GM12874 (cell line): Measurements from ENCODE around the gene ZNF514.

ENCODE experiments used
- TF ChIP-seq, protein P1 (sequence below): IDR thresholded peaks from 2 replicates; pipeline ENCODE4 v1.5.1; 2011; ENCODE audit warnings: low read depth, mild to moderate bottlenecking, control low read depth, low read length, moderate library complexity; ENCODE audit not compliant: insufficient read depth

ZNF514 gene

DNA sequence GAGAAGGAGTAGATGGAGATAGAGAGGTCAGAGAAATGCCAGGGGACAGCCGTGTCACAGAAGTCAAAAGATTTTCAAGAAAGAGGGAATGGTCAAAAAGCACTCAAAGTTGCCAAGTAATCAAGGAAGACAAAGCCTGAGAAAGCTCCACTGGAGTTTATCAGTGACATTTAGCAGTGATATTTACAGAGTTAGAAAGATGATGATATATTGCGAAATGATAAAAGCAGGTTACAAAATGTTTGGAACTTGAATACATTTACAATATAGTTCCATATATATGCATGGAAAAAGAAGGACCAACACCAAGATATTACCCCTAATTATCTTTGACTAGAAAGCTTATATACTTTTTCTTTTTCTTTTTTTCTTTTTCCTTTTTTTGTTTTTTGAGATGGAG lies 26.3 kb upstream of the ZNF514 start:
- TF ChIP-seq, protein P1, sequence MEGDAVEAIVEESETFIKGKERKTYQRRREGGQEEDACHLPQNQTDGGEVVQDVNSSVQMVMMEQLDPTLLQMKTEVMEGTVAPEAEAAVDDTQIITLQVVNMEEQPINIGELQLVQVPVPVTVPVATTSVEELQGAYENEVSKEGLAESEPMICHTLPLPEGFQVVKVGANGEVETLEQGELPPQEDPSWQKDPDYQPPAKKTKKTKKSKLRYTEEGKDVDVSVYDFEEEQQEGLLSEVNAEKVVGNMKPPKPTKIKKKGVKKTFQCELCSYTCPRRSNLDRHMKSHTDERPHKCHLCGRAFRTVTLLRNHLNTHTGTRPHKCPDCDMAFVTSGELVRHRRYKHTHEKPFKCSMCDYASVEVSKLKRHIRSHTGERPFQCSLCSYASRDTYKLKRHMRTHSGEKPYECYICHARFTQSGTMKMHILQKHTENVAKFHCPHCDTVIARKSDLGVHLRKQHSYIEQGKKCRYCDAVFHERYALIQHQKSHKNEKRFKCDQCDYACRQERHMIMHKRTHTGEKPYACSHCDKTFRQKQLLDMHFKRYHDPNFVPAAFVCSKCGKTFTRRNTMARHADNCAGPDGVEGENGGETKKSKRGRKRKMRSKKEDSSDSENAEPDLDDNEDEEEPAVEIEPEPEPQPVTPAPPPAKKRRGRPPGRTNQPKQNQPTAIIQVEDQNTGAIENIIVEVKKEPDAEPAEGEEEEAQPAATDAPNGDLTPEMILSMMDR, result no peak

DNA sequence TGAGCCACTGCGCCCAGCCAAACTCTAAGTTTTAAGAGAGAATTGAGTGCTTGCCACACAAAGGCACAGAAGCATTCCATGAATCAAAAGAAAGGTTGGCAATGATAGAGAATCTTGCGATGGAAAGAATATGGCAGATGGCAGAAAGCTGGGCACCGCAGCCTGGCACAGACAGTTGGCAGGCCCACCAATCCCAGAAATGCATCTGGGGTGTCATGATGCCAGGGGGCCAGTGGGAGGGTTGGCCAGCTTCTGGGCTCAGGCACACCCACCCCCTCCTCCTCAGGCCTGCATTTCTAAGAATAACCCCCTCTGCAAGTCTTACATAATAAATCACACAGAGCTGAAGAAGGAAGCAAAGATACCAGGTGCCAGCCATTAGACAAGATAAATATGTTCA lies 25.5 kb upstream of the ZNF514 start:
- TF ChIP-seq, protein P1, result no peak

DNA sequence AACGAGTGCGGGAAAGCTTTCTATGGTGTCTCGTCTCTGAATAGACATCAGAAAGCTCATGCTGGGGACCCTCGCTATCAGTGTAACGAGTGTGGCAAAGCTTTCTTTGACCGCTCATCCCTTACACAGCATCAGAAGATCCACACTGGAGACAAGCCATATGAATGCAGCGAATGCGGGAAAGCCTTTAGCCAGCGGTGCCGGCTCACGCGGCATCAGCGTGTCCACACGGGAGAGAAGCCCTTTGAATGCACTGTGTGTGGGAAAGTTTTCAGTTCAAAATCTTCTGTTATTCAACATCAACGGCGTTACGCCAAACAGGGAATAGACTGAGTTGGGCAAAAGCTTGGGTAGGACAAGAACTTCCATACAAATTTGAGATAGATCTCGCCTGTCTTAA lies 22.1 kb upstream of the ZNF514 start:
- TF ChIP-seq, protein P1, result no peak

DNA sequence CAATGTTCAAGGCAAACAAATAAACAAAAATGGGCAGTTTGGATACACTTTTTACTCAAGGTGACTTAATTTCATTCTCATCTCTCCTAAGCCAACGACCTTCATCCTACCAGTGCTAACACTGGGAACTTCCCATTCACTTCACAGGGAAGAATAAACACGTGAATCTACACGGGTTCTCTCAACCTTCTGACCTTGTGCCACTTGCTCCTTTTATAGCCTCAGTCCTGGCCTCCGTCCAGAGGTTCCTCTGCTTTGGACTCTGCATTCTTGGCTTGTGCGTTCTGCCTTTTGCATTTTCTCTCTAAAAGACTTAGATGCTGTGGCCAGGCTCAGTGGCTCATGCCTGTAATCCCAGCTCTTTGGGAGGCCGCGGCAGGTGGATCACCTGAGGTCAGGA lies 19.8 kb upstream of the ZNF514 start:
- TF ChIP-seq, protein P1, result no peak

DNA sequence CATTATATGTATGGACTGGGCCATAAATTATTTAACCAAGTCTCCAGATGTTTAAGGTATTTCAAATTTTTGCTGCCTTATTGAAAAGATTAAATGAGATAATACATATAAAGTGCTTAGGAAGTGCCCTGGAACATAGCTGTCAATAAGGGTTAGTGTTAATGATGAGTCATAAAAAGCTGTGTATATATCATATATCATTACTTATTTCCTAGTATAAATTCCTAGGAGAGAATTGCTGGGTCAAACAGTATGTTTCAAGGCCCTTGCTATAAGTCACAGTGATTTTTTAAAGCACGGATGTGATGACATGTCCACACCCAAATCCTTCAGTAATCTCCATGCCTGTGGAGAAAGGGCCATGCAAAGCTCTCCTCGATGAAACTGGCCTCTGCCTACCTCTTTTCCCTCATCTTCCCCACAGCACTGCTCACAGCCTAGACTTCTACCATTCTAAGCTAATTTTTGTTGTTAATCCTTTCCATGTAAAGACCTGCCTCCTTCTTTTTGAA lies 14.4 kb upstream of the ZNF514 start:
- TF ChIP-seq, protein P1, result no peak

DNA sequence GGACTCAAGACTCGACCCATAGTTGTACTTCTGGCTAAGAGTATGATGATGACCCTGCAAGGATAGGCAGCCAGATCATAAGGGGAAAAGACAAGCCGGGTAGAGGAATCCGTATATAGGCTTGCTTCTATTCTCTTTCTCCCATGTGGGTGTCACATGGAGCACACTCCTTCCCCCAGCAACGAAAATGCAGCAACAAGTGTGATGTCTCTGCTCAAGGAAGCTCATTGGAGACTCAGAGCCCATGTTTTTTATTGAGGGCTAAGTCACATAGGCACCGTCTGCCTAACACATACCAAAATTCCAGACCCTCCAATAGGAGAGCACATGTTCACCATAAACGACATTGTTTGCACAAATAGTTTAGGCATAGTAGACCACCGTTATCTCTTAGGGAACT lies 12.3 kb upstream of the ZNF514 start:
- TF ChIP-seq, protein P1, result no peak

DNA sequence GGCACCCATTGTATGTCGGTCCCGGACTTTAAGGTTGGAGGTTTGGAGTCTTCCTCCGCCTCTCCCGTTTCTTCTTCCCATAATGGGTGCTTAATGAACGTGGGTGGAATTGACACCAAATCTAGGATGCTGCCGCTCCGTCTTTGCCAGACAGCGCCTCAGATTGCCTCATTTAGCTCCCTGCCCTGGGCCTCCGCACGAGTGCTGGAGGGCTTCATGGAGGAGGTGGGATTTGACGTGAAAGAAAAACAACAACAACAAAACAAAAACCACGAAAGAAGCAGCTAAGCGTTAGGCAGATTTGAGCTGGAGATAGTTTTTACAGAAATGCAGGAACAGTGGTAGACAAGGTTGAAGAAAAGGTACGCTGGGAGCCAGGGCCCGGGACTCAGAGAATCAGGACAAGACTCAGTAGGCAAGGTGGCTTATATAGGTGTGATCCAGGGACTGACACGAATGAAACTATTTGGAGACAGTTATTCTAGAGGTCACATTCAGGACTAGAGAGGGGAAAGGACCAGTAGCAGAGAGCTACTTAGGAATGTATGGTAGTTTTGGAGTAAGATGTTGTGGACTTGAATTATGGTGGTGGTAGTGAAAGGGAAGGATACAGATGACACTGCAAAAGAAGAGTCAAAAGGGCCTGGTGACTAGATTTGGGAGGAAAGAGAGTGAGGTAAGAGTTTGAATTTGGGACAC lies 6.6 kb upstream of the ZNF514 start:
- TF ChIP-seq, protein P1, result no peak
